ENCODE data around the gene HACD4.
A peak's percentile ranks its signal among the peaks of the same experiment; 100 is the strongest.

HACD4 gene

GRCh38 chr9:21016701-21017491 is 14.5 kb downstream of the HACD4 start:
- DNase-seq (ENCODE audit: insufficient read length, low spot score), result no peak
- FAIRE-seq, result no peak

GRCh38 chr9:21015995-21016394 is 15.4 kb downstream of the HACD4 start:
- FAIRE-seq (no peak), DNase-seq (ENCODE audit: insufficient read length, low spot score) (no peak)

DNA sequence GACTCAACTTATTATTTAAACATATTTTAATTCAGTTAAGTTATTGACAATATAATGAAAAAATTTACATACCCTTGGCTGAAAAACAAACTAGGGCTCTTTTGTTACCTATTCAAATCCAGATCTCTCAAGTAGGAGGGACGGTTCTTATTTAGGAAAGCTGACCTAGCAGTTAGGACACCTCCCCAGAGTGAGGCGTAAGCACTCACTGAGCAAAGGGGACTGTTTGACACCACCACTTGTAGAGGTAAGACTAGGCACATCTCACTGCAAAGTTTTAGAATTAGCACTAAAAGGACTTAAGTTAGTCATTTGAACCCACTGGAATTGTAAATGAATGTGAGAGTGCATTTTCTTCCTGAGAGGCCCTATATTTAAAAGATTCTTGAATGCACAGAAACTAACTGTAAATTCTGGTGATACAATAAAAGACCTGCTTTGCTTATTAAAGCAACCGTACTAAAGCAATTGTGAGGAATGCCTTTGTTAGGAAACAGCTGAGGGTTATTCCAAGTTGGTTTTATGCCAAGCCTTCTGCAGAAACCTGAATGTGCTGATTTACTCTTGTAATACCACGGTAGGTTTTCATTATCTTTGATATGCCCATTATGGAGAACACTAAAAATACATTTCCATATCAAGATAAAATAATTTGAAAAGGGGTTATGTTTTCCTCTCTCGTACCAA is 16.2 kb downstream of the HACD4 start:
- no peak for DNase-seq (ENCODE audit: insufficient read length, low spot score)
- FAIRE-seq, result no peak

GRCh38 chr9:21002040-21002439 is 29.4 kb downstream of the HACD4 start:
- FAIRE-seq, result no peak
- DNase-seq (ENCODE audit: insufficient read length, low spot score), result no peak

DNA sequence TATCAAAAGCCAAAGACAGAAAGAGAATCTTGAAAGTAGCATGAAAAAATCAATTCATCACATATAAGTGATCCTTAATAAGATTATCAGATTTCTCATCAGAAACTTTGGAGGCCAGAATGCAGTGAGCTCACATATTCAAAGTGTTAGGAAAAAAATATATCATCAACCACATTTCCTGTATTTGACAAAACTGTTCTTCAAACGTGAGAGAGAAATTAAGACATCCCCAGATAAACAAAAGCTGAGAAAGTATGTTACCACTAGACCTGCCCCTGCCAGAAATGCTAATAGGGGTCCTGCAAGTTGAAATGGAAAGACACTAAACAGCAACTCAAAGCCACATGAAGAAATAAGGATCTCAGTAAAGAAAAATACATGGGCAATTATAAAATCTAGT is 29.9 kb downstream of the HACD4 start:
- no peak for DNase-seq (ENCODE audit: insufficient read length, low spot score)
- no peak for FAIRE-seq

- DNase-seq (ENCODE audit: insufficient read length, low spot score) (no peak), FAIRE-seq (no peak)
Observed at GRCh38 chr9:20997503-20998076, 33.9 kb downstream of the HACD4 start.

DNA sequence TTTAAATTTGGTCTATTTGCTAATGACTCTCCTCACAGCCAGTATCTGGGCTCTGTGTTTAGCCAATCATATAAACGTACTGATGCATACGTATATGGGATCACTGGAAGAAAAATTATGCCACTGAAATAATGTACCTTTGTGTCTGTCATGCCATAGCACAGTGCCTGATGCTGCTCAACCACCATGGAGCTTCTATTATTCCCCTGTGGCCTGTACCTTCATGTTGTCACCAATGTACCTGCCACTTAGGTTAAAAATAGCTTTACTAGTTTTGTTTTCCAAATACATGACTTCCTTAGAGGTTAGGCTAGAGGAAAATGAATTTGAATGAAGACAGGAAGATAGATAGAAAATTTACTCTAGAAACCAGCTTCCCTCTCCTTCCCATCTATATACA is 34.6 kb downstream of the HACD4 start:
- FAIRE-seq (no peak), DNase-seq (ENCODE audit: insufficient read length, low spot score) (no peak)

GRCh38 chr9:20995616-20996015 is 35.8 kb downstream of the HACD4 start:
- DNase-seq (ENCODE audit: insufficient read length, low spot score), result no peak
- no peak for FAIRE-seq

DNA sequence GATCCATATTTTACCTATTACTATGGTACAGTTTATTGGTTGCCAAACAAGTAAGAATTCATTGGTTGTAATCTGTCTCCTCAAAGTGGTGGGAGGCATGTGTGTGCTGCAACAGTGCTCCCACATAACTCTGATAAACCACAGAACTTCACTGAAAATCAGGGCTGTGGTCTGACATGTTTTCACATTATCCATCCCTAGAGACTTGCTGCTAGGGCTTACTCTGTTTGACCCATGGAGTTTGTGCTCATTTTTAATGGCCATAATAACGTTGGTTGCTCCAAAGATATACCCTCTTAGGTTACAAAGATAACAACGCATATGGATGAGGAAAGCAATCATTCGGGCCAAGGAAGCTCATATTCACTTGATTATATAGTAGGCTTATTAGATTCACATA is 37.0 kb downstream of the HACD4 start:
- FAIRE-seq, result no peak
- no peak for DNase-seq (ENCODE audit: insufficient read length, low spot score)

- DNase-seq (ENCODE audit: insufficient read length, low spot score), result no peak
- FAIRE-seq, result no peak
Observed at GRCh38 chr9:20990867-20991266, 40.6 kb downstream of the HACD4 start.

- FAIRE-seq (no peak), DNase-seq (ENCODE audit: insufficient read length, low spot score) (no peak)
Observed at GRCh38 chr9:20989923-20990341, 41.5 kb downstream of the HACD4 start.

DNA sequence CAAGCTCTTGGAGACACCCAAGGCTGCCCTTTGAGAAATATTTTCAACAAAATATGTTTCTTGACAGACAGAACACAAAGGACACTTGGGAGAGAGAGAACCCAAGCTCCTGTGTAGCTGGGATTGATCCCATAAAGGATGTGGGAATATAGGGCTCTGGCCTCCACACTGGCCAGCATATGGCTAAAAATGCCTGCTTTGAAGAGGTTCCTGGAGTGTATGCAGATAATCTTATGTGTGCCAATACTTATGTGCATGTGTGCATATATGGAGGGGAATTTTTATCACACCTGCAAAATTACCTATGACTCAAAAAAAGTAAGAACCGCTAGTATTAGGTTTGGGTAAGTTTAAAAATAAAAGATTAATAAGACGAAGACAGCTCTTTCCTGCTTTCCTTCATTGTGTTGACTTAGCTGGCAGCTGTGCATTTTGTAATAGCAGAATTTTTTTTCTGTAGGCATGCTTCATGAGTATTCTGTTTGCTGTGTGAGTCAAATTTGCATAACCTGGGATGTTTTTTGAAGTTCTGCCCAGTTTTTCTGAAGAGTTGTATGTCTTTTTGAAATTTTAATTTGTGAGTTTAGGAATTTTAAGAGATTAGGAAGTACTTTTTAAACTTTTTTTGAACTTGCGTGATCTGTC is 42.6 kb downstream of the HACD4 start:
- FAIRE-seq, result no peak
- no peak for DNase-seq (ENCODE audit: insufficient read length, low spot score)

- FAIRE-seq, result no peak
- DNase-seq (ENCODE audit: insufficient read length, low spot score), result no peak
Observed at GRCh38 chr9:20988061-20988460, 43.4 kb downstream of the HACD4 start.

DNA sequence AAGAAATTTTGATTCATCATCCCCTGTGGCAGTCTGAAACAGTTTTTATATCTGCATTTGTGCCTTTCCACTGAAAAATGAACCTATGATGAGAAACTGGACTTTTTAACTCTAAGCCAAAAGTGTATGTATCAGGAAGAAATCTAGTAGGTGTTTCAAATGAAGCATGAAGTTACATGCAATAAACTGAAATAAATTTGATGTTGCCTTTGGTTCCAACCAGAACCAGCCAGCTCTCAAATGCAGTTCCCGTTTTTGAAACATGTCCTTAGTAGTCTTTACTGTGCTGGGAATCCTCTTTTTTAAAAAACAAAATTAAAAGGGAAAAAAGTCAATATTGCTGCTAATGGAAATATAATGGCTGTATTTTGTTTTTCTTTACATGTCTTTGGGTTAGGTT is 43.9 kb downstream of the HACD4 start:
- DNase-seq (ENCODE audit: insufficient read length, low spot score) (no peak), FAIRE-seq (no peak)

DNA sequence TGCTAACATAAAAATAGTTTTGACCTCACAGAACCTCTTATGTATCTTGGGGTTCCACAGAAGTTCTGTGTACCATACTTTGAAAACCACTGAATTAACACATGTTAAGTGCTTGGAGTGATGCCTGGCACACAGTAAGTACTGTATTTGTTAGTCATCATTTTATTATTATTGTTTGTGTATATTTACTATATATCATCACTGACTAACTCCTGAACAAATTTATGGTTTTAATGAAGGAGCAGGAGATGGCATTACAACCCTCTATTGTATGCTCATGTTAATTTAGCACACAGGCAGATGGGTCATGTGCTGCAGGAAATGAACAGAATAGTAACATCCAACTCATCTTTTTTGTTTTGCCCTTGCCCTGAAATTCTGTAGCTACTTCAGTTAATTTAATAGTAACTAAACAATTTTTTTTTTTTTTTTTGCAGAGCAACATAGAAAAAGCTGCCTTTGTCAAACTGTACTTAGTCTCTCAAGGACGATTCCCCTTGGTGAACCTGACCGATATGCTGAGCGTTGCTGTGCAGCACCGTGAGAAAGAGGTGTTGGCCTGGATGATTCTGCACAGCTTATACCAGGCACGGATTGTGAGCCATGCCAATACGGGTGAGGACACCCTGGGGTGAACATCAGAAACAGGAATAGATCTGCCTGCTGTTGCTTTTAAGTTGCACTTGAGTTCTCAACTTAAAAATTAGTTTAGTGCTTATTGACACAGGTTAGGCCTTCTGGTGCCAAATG is 45.4 kb downstream of the HACD4 start:
- DNase-seq (ENCODE audit: insufficient read length, low spot score) (no peak), FAIRE-seq (no peak)

GRCh38 chr9:20984506-20984905 is 46.9 kb downstream of the HACD4 start:
- DNase-seq (ENCODE audit: insufficient read length, low spot score), result no peak
- no peak for FAIRE-seq

- peak; percentile 5 for DNase-seq (ENCODE audit: insufficient read length, low spot score)
- no peak for FAIRE-seq
Observed at GRCh38 chr9:20981486-20981885, 50.0 kb downstream of the HACD4 start.

GRCh38 chr9:20980832-20981455 is 50.5 kb downstream of the HACD4 start:
- FAIRE-seq, result no peak

GRCh38 chr9:20978249-20978648 is 53.2 kb downstream of the HACD4 start:
- FAIRE-seq (no peak), DNase-seq (ENCODE audit: insufficient read length, low spot score) (no peak)

More at GRCh38 chr9:20980832-20981455, 50.5 kb downstream of the HACD4 start:
- no peak for DNase-seq (ENCODE audit: insufficient read length, low spot score)
